Measurements from ENCODE around the gene CYBRD1. TPM values are rescaled to one million over a fixed set of nuclear protein-coding genes. Genes with fewer than 3 reads are reported as not detected.
A peak's percentile ranks its signal among the peaks of the same experiment; 100 is the strongest.

CYBRD1 gene
- total and polyA plus RNA-seq, 2 experiments from 2014 or later: 42.4 to 66.1 TPM

- Histone ChIP-seq H3K36me3 (replicated peaks; ENCODE audit: insufficient read depth, low read depth) (no peaks in the 10 kb centered on the region), H3K4me1 (ENCODE audit: insufficient read depth) (no peaks in the 10 kb centered on the region), H3K27ac (no peak overlapping the region), H3K4me2 (no peak overlapping the region), H3K4me3 (no peak overlapping the region), H3K9me3 (ENCODE audit: low read depth) (no peaks in the 10 kb centered on the region), H2AFZ (no peak overlapping the region), H3K9me2 (replicated peaks; ENCODE audit: insufficient read depth) (no peaks in the 10 kb centered on the region), H3K27me3 (no peaks in the 10 kb centered on the region), H4K20me1 (ENCODE audit: insufficient read depth, poor library complexity, severe bottlenecking) (no peaks in the 10 kb centered on the region), H3K79me2 (no peaks in the 10 kb centered on the region)
- TF ChIP-seq CTCF (IDR thresholded peaks at IDR 0.05; ENCODE audit: poor library complexity) (no peak), EZH2phosphoT487 (IDR thresholded peaks at IDR 0.05; ENCODE audit: low read depth, severe bottlenecking, unreplicated experiment) (no peak), EZH2 (IDR thresholded peaks at IDR 0.05; ENCODE audit: borderline replicate concordance) (no peak)
- DNase-seq (ENCODE audit: low spot score): no peak
- 59% methylated on average over 7 of the region's 7 CpGs for WGBS (ENCODE audit: low lambda C conversion rate, missing lambda C conversion rate)
Observed at GRCh38 chr2:171592036-171592555, 69.8 kb downstream of the CYBRD1 start.

- no peak overlapping the region for H2AFZ ChIP-seq
- no peaks in the 10 kb centered on the region for H3K9me3 ChIP-seq (ENCODE audit: low read depth)
- H4K20me1 ChIP-seq (ENCODE audit: insufficient read depth, poor library complexity, severe bottlenecking): no peaks in the 10 kb centered on the region
- H3K4me2 ChIP-seq: no peak overlapping the region
- TF ChIP-seq CTCF (IDR thresholded peaks at IDR 0.05; ENCODE audit: poor library complexity) (no peak), EZH2phosphoT487 (IDR thresholded peaks at IDR 0.05; ENCODE audit: low read depth, severe bottlenecking, unreplicated experiment) (no peak), EZH2 (IDR thresholded peaks at IDR 0.05; ENCODE audit: borderline replicate concordance) (no peak)
- peaks cover 8% of the 10 kb centered on the region for H3K27me3 ChIP-seq
- H3K27ac ChIP-seq: no peak overlapping the region
- no peaks in the 10 kb centered on the region for H3K4me1 ChIP-seq (ENCODE audit: insufficient read depth)
- no peak for DNase-seq (ENCODE audit: low spot score)
- no peaks in the 10 kb centered on the region for H3K79me2 ChIP-seq
- H3K4me3 ChIP-seq: no peak overlapping the region
- no peaks in the 10 kb centered on the region for H3K9me2 ChIP-seq (replicated peaks; ENCODE audit: insufficient read depth)
- H3K36me3 ChIP-seq (replicated peaks; ENCODE audit: insufficient read depth, low read depth): no peaks in the 10 kb centered on the region
Observed at GRCh38 chr2:171595456-171595855, 73.2 kb downstream of the CYBRD1 start.

GRCh38 chr2:171595896-171596295 is 73.6 kb downstream of the CYBRD1 start:
- no peak overlapping the region for H2AFZ ChIP-seq
- WGBS (ENCODE audit: low lambda C conversion rate, missing lambda C conversion rate): 71% methylated on average over 2 of the region's 2 CpGs
- DNase-seq (ENCODE audit: low spot score): peak; percentile 35
- no peaks in the 10 kb centered on the region for H3K4me1 ChIP-seq (ENCODE audit: insufficient read depth)
- no peak overlapping the region for H3K4me3 ChIP-seq
- no peaks in the 10 kb centered on the region for H3K9me3 ChIP-seq (ENCODE audit: low read depth)
- no peaks in the 10 kb centered on the region for H3K9me2 ChIP-seq (replicated peaks; ENCODE audit: insufficient read depth)
- no peaks in the 10 kb centered on the region for H3K36me3 ChIP-seq (replicated peaks; ENCODE audit: insufficient read depth, low read depth)
- no peaks in the 10 kb centered on the region for H4K20me1 ChIP-seq (ENCODE audit: insufficient read depth, poor library complexity, severe bottlenecking)
- no peak overlapping the region for H3K4me2 ChIP-seq
- TF ChIP-seq EZH2phosphoT487 (IDR thresholded peaks at IDR 0.05; ENCODE audit: low read depth, severe bottlenecking, unreplicated experiment) (no peak), EZH2 (IDR thresholded peaks at IDR 0.05; ENCODE audit: borderline replicate concordance) (no peak), CTCF (IDR thresholded peaks at IDR 0.05; ENCODE audit: poor library complexity) (no peak)
- no peaks in the 10 kb centered on the region for H3K79me2 ChIP-seq
- H3K27me3 ChIP-seq: peaks cover 11% of the 10 kb centered on the region
- no peak overlapping the region for H3K27ac ChIP-seq

Measured in hepatocyte (in vitro differentiated cells).